NCI-H187 (cell line): ENCODE measurements around the gene CDA.

Experiments
- DNase-seq, 2 experiments: peaks; one replicate each; lab custom pipeline; 2025; lab: John Stamatoyannopoulos, UW

Gene CDA

GRCh38 chr1:20588634-20589225 lies at the start of gene CDA:
TSS of gene CDA (plus strand) at chr1:20589097. CDS start at chr1:20589130, 33 bp downstream.
- DNase-seq = peak in 1 of 2 experiments; percentile 11

- no peak for DNase-seq
These were observed 48.6 kb upstream of the CDA start for GRCh38 chr1:20540281-20540680.

- no peak for DNase-seq
These were observed 42.3 kb upstream of the CDA start for GRCh38 chr1:20546637-20547036.

- DNase-seq = no peak
These were observed 37.7 kb upstream of the CDA start for GRCh38 chr1:20551161-20551560.

- no peak for DNase-seq
These were observed 36.8 kb upstream of the CDA start, which contains the start of gene FAM43B for GRCh38 chr1:20551945-20552727. TSS of gene FAM43B (plus strand) at chr1:20552573. CDS start at chr1:20552974, 401 bp downstream.

- no peak for DNase-seq
These were observed 36.0 kb upstream of the CDA start for GRCh38 chr1:20552728-20553445.

- DNase-seq = no peak
These were observed 33.7 kb upstream of the CDA start for GRCh38 chr1:20555025-20555757.

- no peak for DNase-seq
These were observed 33.2 kb upstream of the CDA start for GRCh38 chr1:20555758-20556120.

- no peak for DNase-seq
These were observed 30.7 kb upstream of the CDA start for GRCh38 chr1:20558191-20558590.

- no peak for DNase-seq
These were observed 27.9 kb upstream of the CDA start for GRCh38 chr1:20560966-20561365.

GRCh38 chr1:20565234-20565633 lies 23.7 kb upstream of the CDA start:
- no peak for DNase-seq

- no peak for DNase-seq
These were observed 19.3 kb upstream of the CDA start for GRCh38 chr1:20569523-20570098.

- no peak for DNase-seq
These were observed 17.5 kb upstream of the CDA start for GRCh38 chr1:20571427-20571826.

- no peak for DNase-seq
These were observed 14.9 kb upstream of the CDA start for GRCh38 chr1:20573987-20574386.

- DNase-seq = peak in 1 of 2 experiments; percentile 21
These were observed 14.0 kb upstream of the CDA start for GRCh38 chr1:20574686-20575540.

GRCh38 chr1:20575541-20576336 lies 13.2 kb upstream of the CDA start:
- DNase-seq = no peak

- DNase-seq = no peak
These were observed 10.8 kb upstream of the CDA start for GRCh38 chr1:20578062-20578461.

GRCh38 chr1:20578721-20579395 lies 10.0 kb upstream of the CDA start:
- no peak for DNase-seq

- no peak for DNase-seq
These were observed 4.0 kb upstream of the CDA start for GRCh38 chr1:20584890-20585289.
